K562 (cell line): ENCODE measurements around the gene SCLY.

Experiments used
- ARHGAP35 ChIP-seq: fragments of 450-650 bp; IDR thresholded peaks from 2 replicates; pipeline ENCODE4 v1.6.1; 2018; ENCODE audit not compliant: partially characterized antibody
- BRCA1 ChIP-seq, 2 experiments: fragments of 450-650 bp in 1 of 2; sonication (generic) in 1 of 2; formaldehyde crosslinking in 1 of 2; IDR thresholded peaks; 2 replicates each; pipeline versions ENCODE4 v1.5.0 to v1.6.1; 2017 to 2020; ENCODE audit warnings: mild to moderate bottlenecking in 1 of 2, missing genetic modification reagents in 1 of 2
- EZH2 ChIP-seq: IDR thresholded peaks from 2 replicates; pipeline ENCODE4 v1.6.1; 2012; ENCODE audit warnings: low read depth, mild to moderate bottlenecking, inconsistent platforms, low read length, borderline replicate concordance
- FOXJ3 ChIP-seq: sonication (generic); formaldehyde crosslinking; IDR thresholded peaks from 2 replicates; pipeline ENCODE4 v1.4.0; 2020; ENCODE audit warnings: mild to moderate bottlenecking, missing genetic modification reagents
- KLF16 ChIP-seq: IDR thresholded peaks from 2 replicates; pipeline ENCODE4 v1.6.1; 2016; ENCODE audit warnings: antibody characterized with exemption
- LARP7 ChIP-seq: fragments of 450-650 bp; IDR thresholded peaks from 2 replicates; pipeline ENCODE4 v1.6.1; 2016
- POLR2A ChIP-seq: fragments of 450-650 bp; conservative IDR thresholded peaks from 2 replicates; pipeline ENCODE4 v1.6.1; 2016
- PRPF4 ChIP-seq: fragments of 200-400 bp; formaldehyde crosslinking; IDR thresholded peaks from one replicate; pipeline ENCODE4 v1.6.1; 2017; ENCODE audit warnings: low read length, low read depth, mild to moderate bottlenecking; ENCODE audit not compliant: insufficient read depth, poor library complexity, severe bottlenecking
- STAT5A ChIP-seq: IDR thresholded peaks from 2 replicates; pipeline ENCODE4 v1.6.1; 2012; ENCODE audit warnings: low read length, inconsistent platforms, borderline replicate concordance
- TEAD4 ChIP-seq, 2 experiments: sonication (generic) in 1 of 2; formaldehyde crosslinking in 1 of 2; IDR thresholded peaks; 2 replicates each; pipeline versions ENCODE4 v1.6.1 to v1.8.0; 2012 to 2022; ENCODE audit warnings: borderline replicate concordance in 1 of 2, inconsistent platforms in 1 of 2, low read length in 1 of 2, mild to moderate bottlenecking in 1 of 2, missing genetic modification reagents in 1 of 2
- TRIM24 ChIP-seq, 2 experiments: fragments of 450-650 bp; IDR thresholded peaks; 2 replicates each; pipeline ENCODE4 v1.6.1; 2016
- ZNF232 ChIP-seq: sonication (generic); formaldehyde crosslinking; IDR thresholded peaks from 2 replicates; pipeline ENCODE4 v1.8.0; 2022; ENCODE audit warnings: mild to moderate bottlenecking, missing genetic modification reagents
- TF ChIP-seq, protein P1 (sequence below), 2 experiments: fragments of 450-650 bp in 1 of 2; sonication (generic) in 1 of 2; formaldehyde crosslinking; conservative IDR thresholded peaks; 2 replicates each; pipeline versions ENCODE4 v1.4.0 to v1.8.1; 2020 to 2022; ENCODE audit warnings: mild to moderate bottlenecking in 1 of 2, missing genetic modification reagents in 1 of 2
- TF ChIP-seq, protein P2 (sequence below), 3 experiments: IDR thresholded peaks in 2 of 3; conservative IDR thresholded peaks in 1 of 3; 2 replicates each; pipeline ENCODE4 v1.5.1; 2011 to 2012; ENCODE audit warnings: low read length in 3 of 3, mild to moderate bottlenecking in 3 of 3, control low read depth in 2 of 3, improper control_type of control experiment in 1 of 3, inconsistent platforms in 1 of 3, low read depth in 1 of 3, mixed read lengths in 1 of 3, moderate library complexity in 1 of 3; ENCODE audit not compliant: insufficient read depth in 2 of 3

DNA sequence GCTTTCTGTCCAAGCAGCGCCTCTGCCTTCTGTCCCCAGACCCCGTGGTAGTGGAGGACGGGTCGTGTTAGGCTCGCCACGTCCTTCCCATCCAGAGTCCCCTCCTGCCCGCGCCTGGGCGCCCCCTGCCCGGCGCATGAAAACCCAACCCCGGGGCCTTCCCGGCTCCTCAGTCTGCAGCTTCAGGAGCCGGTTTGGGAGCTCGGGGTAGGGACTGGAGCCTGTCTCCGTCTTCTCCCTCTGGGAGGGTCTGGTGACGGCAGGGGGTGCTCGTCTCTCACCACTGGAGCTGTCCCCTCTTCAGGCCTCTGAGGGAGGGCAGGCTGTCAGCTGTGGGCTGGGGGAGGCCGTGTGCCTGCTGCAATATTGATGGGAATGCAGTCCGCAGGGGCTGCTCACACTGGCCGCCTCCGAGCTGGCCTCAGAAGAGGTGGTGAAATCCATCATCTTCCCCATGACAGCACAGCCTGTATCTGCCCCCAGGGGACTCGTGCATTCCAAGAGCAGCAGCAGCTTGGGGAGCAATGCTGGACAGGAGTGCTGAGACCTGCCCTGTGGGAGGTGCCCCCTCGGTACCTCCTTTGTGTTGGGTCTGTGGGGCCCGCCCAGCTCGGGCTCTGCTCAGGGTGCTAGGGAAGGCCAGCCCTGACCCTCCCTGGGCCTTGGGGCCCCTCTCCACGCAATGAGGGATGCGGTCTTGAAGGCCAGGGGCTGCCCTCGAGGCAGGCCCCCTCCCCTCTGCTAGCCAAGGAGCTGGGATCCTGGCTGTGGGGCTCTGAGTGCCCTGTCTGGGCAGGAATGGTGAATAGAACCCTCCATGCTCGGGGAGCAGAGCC lies 59.9 kb downstream of the SCLY start:
- TF ChIP-seq STAT5A, result no peak
- no peak for TF ChIP-seq LARP7
- no peak for TF ChIP-seq POLR2A
- TF ChIP-seq EZH2, result no peak
- TF ChIP-seq BRCA1 (IDR thresholded peaks at IDR 0.05), result no peak
- no peak for TF ChIP-seq BRCA1 (CRISPR knock-in tag; IDR thresholded peaks at IDR 0.05)
- TF ChIP-seq, protein P1, sequence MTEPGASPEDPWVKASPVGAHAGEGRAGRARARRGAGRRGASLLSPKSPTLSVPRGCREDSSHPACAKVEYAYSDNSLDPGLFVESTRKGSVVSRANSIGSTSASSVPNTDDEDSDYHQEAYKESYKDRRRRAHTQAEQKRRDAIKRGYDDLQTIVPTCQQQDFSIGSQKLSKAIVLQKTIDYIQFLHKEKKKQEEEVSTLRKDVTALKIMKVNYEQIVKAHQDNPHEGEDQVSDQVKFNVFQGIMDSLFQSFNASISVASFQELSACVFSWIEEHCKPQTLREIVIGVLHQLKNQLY (CRISPR knock-in tag; conservative IDR thresholded peaks at IDR 0.05), result no peak
- TF ChIP-seq FOXJ3, result no peak
- TF ChIP-seq, protein P2, sequence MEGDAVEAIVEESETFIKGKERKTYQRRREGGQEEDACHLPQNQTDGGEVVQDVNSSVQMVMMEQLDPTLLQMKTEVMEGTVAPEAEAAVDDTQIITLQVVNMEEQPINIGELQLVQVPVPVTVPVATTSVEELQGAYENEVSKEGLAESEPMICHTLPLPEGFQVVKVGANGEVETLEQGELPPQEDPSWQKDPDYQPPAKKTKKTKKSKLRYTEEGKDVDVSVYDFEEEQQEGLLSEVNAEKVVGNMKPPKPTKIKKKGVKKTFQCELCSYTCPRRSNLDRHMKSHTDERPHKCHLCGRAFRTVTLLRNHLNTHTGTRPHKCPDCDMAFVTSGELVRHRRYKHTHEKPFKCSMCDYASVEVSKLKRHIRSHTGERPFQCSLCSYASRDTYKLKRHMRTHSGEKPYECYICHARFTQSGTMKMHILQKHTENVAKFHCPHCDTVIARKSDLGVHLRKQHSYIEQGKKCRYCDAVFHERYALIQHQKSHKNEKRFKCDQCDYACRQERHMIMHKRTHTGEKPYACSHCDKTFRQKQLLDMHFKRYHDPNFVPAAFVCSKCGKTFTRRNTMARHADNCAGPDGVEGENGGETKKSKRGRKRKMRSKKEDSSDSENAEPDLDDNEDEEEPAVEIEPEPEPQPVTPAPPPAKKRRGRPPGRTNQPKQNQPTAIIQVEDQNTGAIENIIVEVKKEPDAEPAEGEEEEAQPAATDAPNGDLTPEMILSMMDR (IDR thresholded peaks at IDR 0.05 in 2 of 3, conservative IDR thresholded peaks at IDR 0.05 in 1 of 3; ENCODE audit: insufficient read depth in 2 of 3, low read depth in 1 of 3, low read length in 3 of 3), result no peak
- no peak for TF ChIP-seq TRIM24 (IDR thresholded peaks at IDR 0.05)
- no peak for TF ChIP-seq TEAD4 (IDR thresholded peaks at IDR 0.05; ENCODE audit: low read length)
- no peak for TF ChIP-seq TEAD4 (CRISPR knock-in tag; IDR thresholded peaks at IDR 0.05; ENCODE audit: borderline replicate concordance)
- no peak for TF ChIP-seq PRPF4
- TF ChIP-seq ARHGAP35, result no peak
- TF ChIP-seq ZNF232 (CRISPR knock-in tag), result no peak
- no peak for TF ChIP-seq KLF16
